ENCODE results near the gene POU6F1. TPM values are rescaled to one million over a fixed set of nuclear protein-coding genes. Genes with fewer than 3 reads are reported as not detected.

The POU6F1 gene
- total RNA-seq, 1 donor from 2014 or later: 11.6 TPM

DNA sequence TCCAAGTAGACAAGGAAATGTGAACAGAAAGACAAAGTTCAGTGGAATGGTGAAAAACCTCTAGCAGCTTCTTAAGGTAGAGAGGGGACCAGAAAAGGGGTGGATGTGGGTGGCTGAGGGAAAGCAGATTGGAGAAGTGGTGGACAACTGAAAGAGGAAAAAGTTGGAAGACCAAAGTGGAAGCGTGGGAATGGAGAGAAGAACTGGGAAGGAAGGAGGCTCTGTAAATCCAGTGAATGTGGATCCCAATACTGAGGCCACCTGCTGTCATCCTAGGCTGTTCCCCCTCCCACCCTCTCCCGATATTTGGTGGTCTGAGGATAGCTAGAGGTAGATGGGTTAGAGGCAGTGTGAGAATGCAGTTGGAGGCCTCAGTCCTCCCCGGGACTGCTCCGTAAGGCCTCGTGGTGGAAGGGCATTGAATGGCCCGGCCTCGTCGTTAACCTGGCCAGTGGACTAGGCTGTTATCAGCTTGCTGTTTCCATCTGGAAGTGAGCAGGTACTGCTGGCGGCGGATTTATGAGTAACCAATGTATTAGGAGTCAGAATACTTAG is 822 bp upstream of the POU6F1 start:
- peak overlapping the region; percentile 79 for H3K4me3 Mint-ChIP-seq
- H3K27me3 Mint-ChIP-seq (ENCODE audit: low read depth): no peaks in the 10 kb centered on the region
- no peaks in the 10 kb centered on the region for H3K9me3 Mint-ChIP-seq
- H3K27ac Mint-ChIP-seq: peak overlapping the region; percentile 80
- no peak for DNase-seq (ENCODE audit: low spot score in 2 of 2, unreplicated experiment in 2 of 2)
- H3K4me1 Mint-ChIP-seq: peaks cover 13% of the 10 kb centered on the region
- no peaks in the 10 kb centered on the region for H3K36me3 Mint-ChIP-seq
- TF ChIP-seq, protein P1, sequence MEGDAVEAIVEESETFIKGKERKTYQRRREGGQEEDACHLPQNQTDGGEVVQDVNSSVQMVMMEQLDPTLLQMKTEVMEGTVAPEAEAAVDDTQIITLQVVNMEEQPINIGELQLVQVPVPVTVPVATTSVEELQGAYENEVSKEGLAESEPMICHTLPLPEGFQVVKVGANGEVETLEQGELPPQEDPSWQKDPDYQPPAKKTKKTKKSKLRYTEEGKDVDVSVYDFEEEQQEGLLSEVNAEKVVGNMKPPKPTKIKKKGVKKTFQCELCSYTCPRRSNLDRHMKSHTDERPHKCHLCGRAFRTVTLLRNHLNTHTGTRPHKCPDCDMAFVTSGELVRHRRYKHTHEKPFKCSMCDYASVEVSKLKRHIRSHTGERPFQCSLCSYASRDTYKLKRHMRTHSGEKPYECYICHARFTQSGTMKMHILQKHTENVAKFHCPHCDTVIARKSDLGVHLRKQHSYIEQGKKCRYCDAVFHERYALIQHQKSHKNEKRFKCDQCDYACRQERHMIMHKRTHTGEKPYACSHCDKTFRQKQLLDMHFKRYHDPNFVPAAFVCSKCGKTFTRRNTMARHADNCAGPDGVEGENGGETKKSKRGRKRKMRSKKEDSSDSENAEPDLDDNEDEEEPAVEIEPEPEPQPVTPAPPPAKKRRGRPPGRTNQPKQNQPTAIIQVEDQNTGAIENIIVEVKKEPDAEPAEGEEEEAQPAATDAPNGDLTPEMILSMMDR (IDR thresholded peaks at IDR 0.05; ENCODE audit: unreplicated experiment): no peak

GRCh38 chr12:51217133-51217967 is 512 bp downstream of the POU6F1 start:
- H3K36me3 Mint-ChIP-seq: no peaks in the 10 kb centered on the region
- peaks cover 13% of the 10 kb centered on the region for H3K4me1 Mint-ChIP-seq
- no peaks in the 10 kb centered on the region for H3K9me3 Mint-ChIP-seq
- DNase-seq (ENCODE audit: low spot score in 2 of 2, unreplicated experiment in 2 of 2): peak; percentile 34 to 61
- TF ChIP-seq, protein P1 (IDR thresholded peaks at IDR 0.05; ENCODE audit: unreplicated experiment): no peak
- no peaks in the 10 kb centered on the region for H3K27me3 Mint-ChIP-seq (ENCODE audit: low read depth)
- H3K4me3 Mint-ChIP-seq: peak overlapping the region; percentile 79
- no peak overlapping the region for H3K27ac Mint-ChIP-seq

DNA sequence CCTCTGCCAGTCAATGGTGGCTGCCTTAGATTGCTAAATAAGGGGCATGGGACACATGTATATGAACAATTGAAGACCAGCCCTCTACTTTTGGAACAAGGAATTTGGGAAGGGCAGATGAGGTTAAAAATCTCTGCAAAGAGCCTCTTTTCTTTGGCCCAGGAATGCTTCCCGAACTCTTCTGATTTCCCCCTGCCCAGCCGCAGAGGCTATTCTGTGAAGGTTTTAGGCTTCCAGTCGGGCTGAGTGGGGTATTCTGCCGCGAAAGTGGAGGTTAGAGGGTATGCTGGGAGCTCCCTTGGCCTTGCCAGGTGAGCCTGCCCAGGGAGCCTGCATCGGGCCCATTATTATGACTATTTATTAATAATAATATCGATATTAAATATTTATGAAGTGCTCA is 1.2 kb downstream of the POU6F1 start:
- TF ChIP-seq, protein P1 (IDR thresholded peaks at IDR 0.05; ENCODE audit: unreplicated experiment): no peak
- DNase-seq (ENCODE audit: low spot score in 2 of 2, unreplicated experiment in 2 of 2): no peak
- Mint-ChIP-seq H3K27ac (no peak overlapping the region), H3K4me3 (peak overlapping the region; percentile 71), H3K27me3 (ENCODE audit: low read depth) (no peaks in the 10 kb centered on the region), H3K36me3 (no peaks in the 10 kb centered on the region), H3K9me3 (no peaks in the 10 kb centered on the region), H3K4me1 (peaks cover 13% of the 10 kb centered on the region)

DNA sequence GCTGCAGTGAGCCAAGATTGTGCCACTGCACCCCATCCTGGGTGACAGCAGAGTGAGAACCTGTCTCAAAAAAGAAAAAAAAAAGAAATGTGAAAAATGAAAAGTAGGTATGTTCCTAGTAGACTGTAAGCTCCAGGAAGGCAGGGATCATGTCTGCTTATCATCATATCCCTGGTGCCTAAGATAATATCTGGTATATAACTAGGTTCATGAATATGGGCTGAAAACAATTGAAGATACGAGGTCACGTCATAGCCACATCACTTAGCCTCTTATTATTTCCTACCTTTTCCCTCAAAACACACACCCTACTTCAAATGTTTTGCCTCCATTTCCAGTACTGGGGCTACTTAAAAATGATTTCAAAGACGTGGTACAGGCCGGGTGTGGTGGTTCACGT is 3.0 kb downstream of the POU6F1 start:
- TF ChIP-seq, protein P1 (IDR thresholded peaks at IDR 0.05; ENCODE audit: unreplicated experiment): no peak

DNA sequence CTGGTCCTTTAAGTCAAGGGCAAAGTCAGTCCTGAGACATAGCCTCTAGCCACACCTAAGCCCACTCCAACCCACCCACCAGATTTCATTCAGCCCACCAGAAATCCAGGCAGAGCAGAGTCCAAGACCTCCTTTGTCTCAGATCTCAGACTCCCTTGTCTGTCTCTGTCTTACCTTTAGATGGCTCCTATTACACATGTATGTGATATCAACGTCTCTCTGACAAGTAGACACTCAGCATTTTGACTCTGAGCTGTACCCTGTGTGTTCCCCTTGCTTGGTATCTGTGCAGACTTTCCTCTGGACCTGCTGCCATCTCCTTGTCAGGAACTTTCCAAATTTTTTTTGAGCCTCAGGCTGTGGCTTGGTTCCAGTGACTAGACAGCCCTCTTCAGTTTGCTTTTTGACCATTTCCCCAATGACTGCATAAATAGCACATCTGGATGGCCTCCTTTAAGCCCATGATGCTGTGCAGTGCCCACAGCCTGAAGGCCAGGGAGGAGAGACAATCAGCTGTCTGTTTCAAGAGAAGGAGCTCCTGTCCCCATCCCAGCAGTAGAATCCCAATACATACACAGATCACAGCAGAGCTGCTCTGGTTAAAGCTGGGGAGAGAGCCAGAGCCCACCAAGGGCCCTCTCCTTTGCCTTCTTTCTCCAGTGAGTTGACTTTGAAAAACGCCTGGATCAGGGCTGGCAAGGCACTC is 7.0 kb downstream of the POU6F1 start:
- Mint-ChIP-seq H3K9me3 (no peaks in the 10 kb centered on the region), H3K4me3 (no peak overlapping the region), H3K27ac (no peak overlapping the region), H3K36me3 (no peaks in the 10 kb centered on the region), H3K27me3 (ENCODE audit: low read depth) (no peaks in the 10 kb centered on the region), H3K4me1 (no peaks in the 10 kb centered on the region)
- no peak for DNase-seq (ENCODE audit: low spot score in 2 of 2, unreplicated experiment in 2 of 2)
- TF ChIP-seq, protein P1 (IDR thresholded peaks at IDR 0.05; ENCODE audit: unreplicated experiment): no peak

More for the DNA sequence above, 3.0 kb downstream of the POU6F1 start:
- Mint-ChIP-seq H3K4me1 (peaks cover 13% of the 10 kb centered on the region), H3K27me3 (ENCODE audit: low read depth) (no peaks in the 10 kb centered on the region), H3K4me3 (no peak overlapping the region), H3K36me3 (no peaks in the 10 kb centered on the region), H3K9me3 (no peaks in the 10 kb centered on the region), H3K27ac (no peak overlapping the region)
- DNase-seq (ENCODE audit: low spot score in 2 of 2, unreplicated experiment in 2 of 2): no peak
